Motor neuron (in vitro differentiated cells): ENCODE data around the gene MYBPC2. TPM values are rescaled to one million over a fixed set of nuclear protein-coding genes. Genes with fewer than 3 reads are reported as not detected.

ENCODE experiments used
- ATAC-seq, 8 experiments: fragments of 200-7000 bp; cut with Tn5 transposase; replicated peaks in 6 of 8; 2 replicates each; pipeline ENCODE4 v1.8.0; 2021; ENCODE audit warnings: mild to moderate bottlenecking in 8 of 8, moderate library complexity in 8 of 8
- H3K27ac ChIP-seq, 2 donors: fragments of 250-450 bp; sonication (Bioruptor Pico); 2 replicates each; pipeline ENCODE4 v1.9.0; 2021; ENCODE audit warnings: antibody characterized with exemption in 2 of 2, mild to moderate bottlenecking in 2 of 2, moderate library complexity in 1 of 2
- H3K4me1 ChIP-seq, 2 donors: fragments of 250-450 bp; sonication (Bioruptor Pico); replicated peaks in 1 of 2; 2 replicates each; pipeline ENCODE4 v1.6.1; 2021; ENCODE audit warnings: antibody characterized with exemption in 2 of 2, mild to moderate bottlenecking in 2 of 2, moderate library complexity in 1 of 2
- H3K4me3 ChIP-seq, 5 donors: fragments of 250-450 bp; sonication (Bioruptor Pico); 2 replicates each; pipeline ENCODE4 v1.9.0; 2021; ENCODE audit warnings: antibody characterized with exemption in 5 of 5, mild to moderate bottlenecking in 5 of 5, moderate library complexity in 4 of 5
- WGBS, 10 experiments: fragments of 450-650 bp; shearing (Covaris generic); methylation state at CpG; one replicate each; pipeline ENCODE4 v1.0.0; 2022; 5-methylcytosine and 5-hydroxymethylcytosine counted together
- in situ Hi-C, 9 experiments: fragments of 400-800 bp; cut with MboI; loops; one replicate each; pipeline ENCODE4 v1.15.0; 2021; ENCODE audit warnings: low sequenced_read_pairs in 9 of 9, low pct_unique_long_range_greater_than_20kb in 2 of 9; ENCODE audit not compliant: unreplicated experiment in 9 of 9
- total RNA-seq, 8 experiments: library from RNA; unstranded; fragments of 300-600 nt; gene quantifications; 2 replicates each; pipeline versions ENCODE4 v1.2.3 to v1.2.4, GENCODE V29; 2022

Gene MYBPC2
- total RNA-seq, 8 experiments from 2014 or later: 0.04 to 0.27 (median 0.11) TPM; not detected in 4

DNA sequence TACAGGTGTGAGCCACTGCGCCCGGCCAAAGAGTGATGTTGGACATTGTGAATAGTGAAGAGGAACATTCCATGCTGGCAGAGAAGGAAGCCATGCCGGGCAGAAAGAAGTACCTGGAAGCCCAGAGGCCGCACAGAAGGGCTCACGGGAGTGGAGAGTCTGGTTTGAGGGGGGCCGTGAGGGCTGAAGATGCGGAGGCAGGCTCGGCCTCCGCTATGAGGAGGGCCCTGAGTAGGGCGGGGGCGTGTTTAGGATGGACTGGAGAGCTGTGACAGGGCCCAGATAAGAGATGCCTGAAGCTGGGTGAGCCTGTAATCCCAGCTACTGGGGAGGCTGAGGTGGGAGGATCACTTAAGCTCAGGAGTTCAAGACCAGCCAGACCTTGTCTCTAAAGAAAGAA lies 76.7 kb downstream of the MYBPC2 start:
- 63 to 94% (median 84%) methylated on average over 2 to 3 of the region's 11 CpGs; no CpG with 5 or more reads in 6 of the 10 experiments for WGBS, 10 experiments
- no peak for ATAC-seq
- H3K27ac ChIP-seq: peak overlapping the region; percentile 92 to 93
- no peak overlapping the region for H3K4me3 ChIP-seq
- H3K4me1 ChIP-seq: peaks cover 46 to 51% of the 10 kb centered on the region in 2 donors
- in situ Hi-C loops: no loop called here

DNA sequence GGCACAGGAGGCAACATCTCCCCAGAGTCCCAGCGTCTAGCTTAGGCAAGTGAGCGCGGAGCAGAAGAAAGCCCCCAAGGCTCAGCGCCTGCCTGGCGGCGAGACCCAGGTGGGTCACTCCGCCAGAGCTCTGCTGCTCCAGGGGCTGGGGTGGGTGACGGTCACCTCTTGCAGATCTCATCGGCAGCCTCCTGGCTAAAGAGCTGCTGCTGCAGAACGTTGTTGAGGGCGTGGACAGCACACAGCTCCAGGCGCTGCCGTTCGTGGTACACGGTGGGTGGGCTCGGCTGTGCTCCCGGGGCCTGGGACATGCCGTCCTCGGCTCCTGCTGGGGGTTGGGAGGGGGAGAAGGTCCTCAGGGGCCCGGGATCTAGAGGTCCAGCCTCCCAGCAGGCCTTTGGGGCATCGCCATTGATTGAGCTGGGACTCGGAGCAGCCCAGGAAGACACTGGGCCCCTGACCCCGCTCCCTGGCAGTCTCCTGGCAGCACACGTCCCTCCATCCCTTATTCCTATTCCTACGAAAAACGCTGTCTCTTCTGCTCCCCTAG lies 77.5 kb downstream of the MYBPC2 start:
- WGBS, 10 experiments: 22% methylated on average over 4 of the region's 26 CpGs; no CpG with 5 or more reads in 9 of the 10 experiments
- in situ Hi-C loops: no loop called here
- peak in 5 of 8 experiments; percentile 1 to 20 (median 12) for ATAC-seq
- Histone ChIP-seq H3K4me3 (peak overlapping the region; percentile 18 to 42 (median 35)), H3K27ac (peak overlapping the region; percentile 92 to 93), H3K4me1 (peaks cover 53 to 59% of the 10 kb centered on the region in 2 donors)

DNA sequence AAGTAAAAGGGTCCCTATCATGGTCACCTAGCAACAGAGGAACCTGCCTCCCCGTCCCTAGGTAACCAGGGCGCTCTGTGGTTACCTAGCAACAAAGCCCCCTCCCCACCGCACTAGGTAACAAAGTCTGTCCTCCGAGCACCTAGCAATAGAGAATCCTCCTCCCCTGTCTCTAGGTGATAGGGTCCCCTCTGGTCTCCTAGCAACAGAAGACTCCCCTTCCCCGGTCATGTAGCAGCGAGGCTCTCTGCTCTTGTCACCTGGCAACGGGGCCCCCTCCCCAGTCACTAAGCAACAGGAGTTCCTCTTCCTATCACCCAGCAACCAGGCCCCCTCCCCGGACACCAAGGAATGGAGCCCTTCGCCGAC lies 78.0 kb downstream of the MYBPC2 start:
- Histone ChIP-seq H3K27ac (peak overlapping the region; percentile 92 to 93), H3K4me3 (peak overlapping the region; percentile 18 to 42 (median 35)), H3K4me1 (peaks cover 53 to 62% of the 10 kb centered on the region in 2 donors)
- peak in 5 of 8 experiments; percentile 63 to 77 (median 74) for ATAC-seq
- in situ Hi-C loops: no loop called here
- WGBS, 10 experiments: 0 to 30% (median 0%) methylated on average over 1 to 5 of the region's 10 CpGs; no CpG with 5 or more reads in 4 of the 10 experiments

DNA sequence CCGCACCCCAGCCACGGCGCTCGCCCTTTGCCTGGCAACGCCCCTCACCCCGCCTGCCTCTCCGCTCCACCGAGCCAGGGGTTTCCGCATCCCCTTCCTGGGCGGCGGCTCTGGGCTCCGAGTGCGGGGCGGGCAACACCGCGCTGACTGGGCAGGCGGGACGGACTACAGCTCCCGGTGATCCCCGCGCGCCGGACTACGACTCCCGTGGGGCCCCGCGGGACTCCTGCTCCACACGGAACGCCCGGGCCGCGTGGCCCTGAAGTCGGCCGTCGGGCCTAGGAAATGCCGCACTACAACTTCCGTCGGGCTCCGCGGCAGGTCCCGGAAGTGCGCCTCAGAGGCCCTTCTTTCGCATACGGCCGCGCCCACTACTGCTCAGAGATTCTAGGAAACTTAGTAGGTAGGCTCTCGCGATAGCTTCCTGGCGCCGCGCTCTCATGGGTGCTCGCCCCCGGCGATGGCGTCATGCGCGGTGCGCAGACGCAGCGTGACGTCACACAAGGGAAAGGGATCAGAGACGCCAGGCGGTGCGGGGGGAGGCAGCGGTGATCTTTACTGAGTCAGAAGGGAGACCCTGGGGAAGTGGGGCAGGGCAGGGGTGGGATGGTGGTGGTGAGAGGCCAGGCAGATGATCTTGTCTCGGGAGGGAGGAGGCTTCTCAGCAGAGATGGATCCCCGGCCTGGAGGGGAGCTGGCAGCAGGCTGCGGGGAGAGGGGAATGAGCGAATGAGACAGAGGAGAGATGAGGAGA lies 78.6 kb downstream of the MYBPC2 start, which contains the start of gene JOSD2:
JOSD2 (minus strand) TSS at position 123 of the 754 bp plus-strand sequence. CDS start 760 bp downstream, outside the sequence.
- ATAC-seq: peak; percentile 74 to 95 (median 79)
- WGBS, 10 experiments: 21% methylated on average over 15 of the region's 69 CpGs; no CpG with 5 or more reads in 9 of the 10 experiments
- in situ Hi-C loops: no loop called here
- Histone ChIP-seq H3K4me3 (peak within 1 kb of the TSS; percentile 27 to 42 (median 35)), H3K27ac (peak within 1 kb of the TSS; percentile 92 to 93), H3K4me1 (peaks cover 53 to 62% of the 10 kb centered on the region in 2 donors)

DNA sequence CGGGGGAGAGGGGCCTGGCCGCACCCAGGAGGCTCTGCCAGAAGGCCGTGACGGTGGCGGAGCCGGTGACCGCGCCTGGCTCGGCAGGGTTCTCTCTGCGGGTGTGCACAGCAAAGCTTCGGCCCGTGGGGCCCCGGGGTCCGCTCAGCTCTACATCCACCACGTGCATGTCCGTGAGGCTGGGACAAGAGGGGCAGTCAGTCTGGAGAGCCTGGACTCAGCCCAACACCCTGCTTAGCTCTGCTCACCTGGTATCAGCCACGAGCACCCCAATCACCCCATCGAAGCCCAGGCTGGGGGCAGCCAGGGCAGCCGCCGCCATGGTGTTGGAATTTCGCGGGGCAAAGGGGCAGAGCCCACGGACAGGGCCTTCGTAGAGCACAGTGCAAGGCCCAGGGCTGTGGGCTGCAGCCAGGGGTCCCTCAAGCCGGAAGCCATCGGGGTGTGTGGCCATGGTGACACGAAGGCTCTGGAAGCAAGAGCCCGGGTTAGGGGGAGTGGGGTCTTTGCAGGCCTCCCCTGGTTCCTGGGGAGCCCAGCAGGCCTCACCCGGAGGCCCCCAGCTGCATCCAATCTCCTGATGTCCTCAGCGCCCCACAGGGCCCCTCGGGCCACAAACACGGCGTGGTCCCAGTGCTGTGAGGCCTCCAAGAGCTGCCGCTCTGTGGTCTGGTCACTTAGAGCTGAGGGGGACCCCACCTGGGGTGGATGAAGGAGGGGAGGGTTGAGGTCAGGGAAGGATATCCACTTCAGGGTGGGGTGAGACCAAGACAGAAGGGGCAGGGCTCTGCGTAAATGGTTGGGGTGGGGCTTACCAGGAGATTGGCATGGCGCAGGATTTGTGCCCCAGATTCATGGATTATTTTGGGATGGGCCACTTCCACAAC lies 79.7 kb downstream of the MYBPC2 start:
- ATAC-seq: no peak

DNA sequence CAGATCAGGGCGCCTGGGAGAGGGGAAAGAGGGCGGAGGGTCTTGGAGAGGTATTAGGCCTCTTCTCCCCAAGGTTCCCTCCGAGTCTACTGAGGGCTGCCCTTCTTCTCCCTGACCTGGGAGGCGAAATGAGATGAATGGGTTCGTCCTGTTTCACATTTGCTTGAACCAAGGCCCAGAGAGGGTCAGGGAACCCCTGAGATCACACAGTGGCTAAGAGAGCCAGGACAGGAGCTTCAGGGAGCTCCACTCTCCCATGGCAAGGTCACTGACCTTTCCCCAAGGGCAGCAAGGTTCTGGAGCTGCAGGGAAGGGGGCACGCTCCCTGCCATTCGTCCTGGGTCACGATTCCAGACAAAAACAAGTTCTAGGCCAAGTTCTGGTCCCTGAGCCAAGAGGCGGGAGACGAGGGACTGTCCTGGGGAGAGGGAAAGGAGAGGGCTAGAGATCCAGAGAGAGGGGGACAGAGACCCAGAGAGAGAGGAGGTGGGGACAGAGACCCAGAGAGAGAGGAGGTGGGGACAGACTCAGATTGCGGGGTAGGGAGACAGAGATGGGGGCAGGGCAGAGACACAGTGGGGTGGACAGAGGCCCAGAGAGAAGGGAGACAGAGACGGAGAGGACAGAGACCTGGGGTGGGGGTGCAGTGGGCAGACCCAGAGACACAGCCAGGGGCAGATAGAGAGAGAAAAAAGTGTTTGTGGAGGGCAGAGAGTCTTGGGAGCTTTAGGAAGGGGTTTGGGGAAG lies 80.5 kb downstream of the MYBPC2 start:
- 45 to 93% (median 54%) methylated on average over 2 to 4 of the region's 12 CpGs; no CpG with 5 or more reads in 6 of the 10 experiments for WGBS, 10 experiments
- peaks cover 50 to 59% of the 10 kb centered on the region in 2 donors for H3K4me1 ChIP-seq
- H3K4me3 ChIP-seq: no peak overlapping the region
- in situ Hi-C loops: no loop called here
- H3K27ac ChIP-seq: peak overlapping the region; percentile 87 to 92
- ATAC-seq: no peak

More for the DNA sequence above, 79.7 kb downstream of the MYBPC2 start:
- Histone ChIP-seq H3K27ac (peak overlapping the region; percentile 86 to 92), H3K4me3 (peak overlapping the region in 2 of 5 donors; percentile 33 to 38), H3K4me1 (peaks cover 53 to 62% of the 10 kb centered on the region in 2 donors)
- in situ Hi-C loops: no loop called here
- 90 to 100% (median 100%) methylated on average over 2 to 14 of the region's 36 CpGs; no CpG with 5 or more reads in 6 of the 10 experiments for WGBS, 10 experiments

DNA sequence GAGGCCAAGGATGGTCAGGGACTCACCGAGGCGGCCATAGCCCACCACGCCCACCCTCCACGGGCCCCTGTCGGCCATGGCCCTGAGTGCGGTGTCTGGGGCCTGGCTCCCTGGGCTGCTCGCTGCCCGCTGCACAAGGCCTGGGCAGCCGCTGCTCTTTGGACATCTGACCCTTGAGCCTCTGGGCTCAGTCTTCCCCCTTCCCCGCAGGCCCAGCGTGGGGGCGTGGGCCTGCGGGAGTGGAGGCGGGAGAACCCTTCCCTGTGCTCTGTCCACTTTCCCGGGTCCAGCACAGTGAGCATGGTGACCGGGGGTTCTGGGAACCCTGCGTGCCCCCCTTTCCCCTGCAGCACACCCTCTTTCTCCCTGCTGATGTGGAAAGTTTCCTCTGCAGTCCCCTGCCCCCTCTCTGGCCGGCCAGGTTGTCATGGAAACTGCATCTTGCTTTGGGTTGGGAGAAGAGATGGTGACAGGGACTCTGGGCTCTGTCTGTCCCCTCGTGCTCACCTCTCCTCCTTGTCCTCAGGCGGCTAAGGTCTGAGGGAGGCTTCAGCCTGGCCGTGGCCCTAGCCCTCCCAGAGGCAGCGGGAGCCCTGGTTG lies 81.2 kb downstream of the MYBPC2 start, which contains the start of gene ASPDH:
ASPDH (minus strand) TSS at position 168 of the 600 bp plus-strand sequence; CDS start at position 78, 90 bp downstream.
- ATAC-seq: no peak
- Histone ChIP-seq H3K27ac (peak within 1 kb of the TSS; percentile 87 to 92), H3K4me3 (peak within 1 kb of the TSS in 1 of 5 donors; percentile 9), H3K4me1 (peaks cover 43 to 52% of the 10 kb centered on the region in 2 donors)
- 0 to 15% (median 0%) methylated on average over 1 to 7 of the region's 22 CpGs; no CpG with 5 or more reads in 7 of the 10 experiments for WGBS, 10 experiments
- in situ Hi-C loops: no loop called here

DNA sequence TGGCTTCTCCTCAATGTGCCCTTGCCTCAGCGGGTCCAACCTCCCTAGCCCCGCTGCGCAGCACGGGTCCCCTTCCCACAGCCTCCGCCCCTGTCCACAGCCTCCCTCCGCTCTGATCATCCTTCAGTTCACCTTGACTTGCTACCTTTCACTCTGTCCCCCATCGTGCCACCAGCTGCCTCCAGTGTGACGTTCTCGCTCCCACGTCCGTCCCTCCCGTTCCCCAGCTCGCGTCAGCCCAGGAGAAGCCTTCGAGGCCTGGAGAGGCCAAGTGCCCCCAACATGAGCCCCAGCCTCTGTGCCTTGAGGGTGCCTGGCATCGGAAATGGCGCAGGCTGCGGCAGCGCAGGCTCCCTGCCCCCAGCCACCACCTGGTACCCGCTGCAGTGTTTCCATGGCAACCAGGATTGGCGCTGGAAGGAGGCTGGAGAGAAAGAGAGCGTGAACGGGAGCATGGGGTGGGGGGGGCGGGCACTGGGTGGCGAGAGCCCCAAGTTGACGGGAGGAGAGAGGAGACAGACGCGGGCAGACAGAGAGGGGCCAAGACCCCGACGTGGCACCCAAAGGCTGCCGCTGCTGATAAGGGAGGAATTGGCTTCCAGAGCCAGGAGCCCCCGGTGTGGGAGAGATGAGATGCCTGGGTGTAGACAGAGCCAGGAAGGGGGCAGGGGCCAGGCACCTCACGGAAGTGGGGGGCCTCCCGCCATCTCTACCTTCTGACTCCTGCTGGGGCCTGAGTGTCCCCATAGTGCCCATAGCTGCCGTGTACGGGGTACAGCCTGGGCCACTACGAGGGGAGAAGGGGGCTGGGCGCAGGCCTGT lies 81.9 kb downstream of the MYBPC2 start:
- Histone ChIP-seq H3K27ac (peak overlapping the region; percentile 87 to 92), H3K4me1 (peaks cover 36 to 45% of the 10 kb centered on the region in 2 donors), H3K4me3 (peak overlapping the region in 1 of 5 donors; percentile 9)
- ATAC-seq: no peak
- in situ Hi-C loops: no loop called here
- WGBS, 10 experiments: 50 to 70% (median 61%) methylated on average over 2 to 7 of the region's 38 CpGs; no CpG with 5 or more reads in 6 of the 10 experiments

DNA sequence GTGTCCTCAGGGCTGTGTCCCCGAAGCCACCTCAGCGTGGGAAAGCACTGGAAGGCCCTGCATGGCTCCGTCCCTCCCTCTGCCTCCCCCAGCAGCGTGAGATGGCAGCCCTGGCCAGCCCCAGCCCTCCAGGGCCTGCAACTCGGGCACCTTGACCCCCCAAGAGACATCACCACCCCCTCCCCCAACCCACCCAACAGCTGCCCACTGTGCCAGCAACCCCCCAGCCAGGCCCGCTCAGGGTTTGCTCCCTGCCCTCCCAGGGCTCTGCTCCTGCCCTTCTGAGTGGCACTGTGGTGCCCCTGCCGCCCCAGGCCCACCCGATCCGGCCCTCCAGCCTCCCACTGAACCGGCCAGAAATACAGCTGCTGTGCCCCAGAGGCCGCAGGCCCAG lies 82.5 kb downstream of the MYBPC2 start:
- in situ Hi-C loops: no loop called here
- ATAC-seq: no peak
- Histone ChIP-seq H3K27ac (peak overlapping the region; percentile 32 to 87), H3K4me3 (no peak overlapping the region), H3K4me1 (peaks cover 30 to 39% of the 10 kb centered on the region in 2 donors)
- 70% methylated on average over 2 of the region's 11 CpGs; no CpG with 5 or more reads in 9 of the 10 experiments for WGBS, 10 experiments
